Mucosa of rectum (tissue), 2 donors: ENCODE results near the gene SLC2A8.

ENCODE experiments used
- H3K27ac ChIP-seq, 2 donors: one replicate each; pipeline ENCODE4 v1.7.0; 2013; ENCODE audit warnings: inconsistent platforms in 2 of 2, low read depth in 2 of 2, low read length in 2 of 2
- H3K27me3 ChIP-seq, 2 donors: one replicate each; pipeline ENCODE4 v1.7.0; 2013; ENCODE audit warnings: low read length in 2 of 2; ENCODE audit not compliant: control insufficient read depth in 2 of 2, insufficient read depth in 2 of 2
- H3K36me3 ChIP-seq, 2 donors: one replicate each; pipeline ENCODE4 v1.7.0; 2013; ENCODE audit warnings: low read length in 2 of 2; ENCODE audit not compliant: control insufficient read depth in 2 of 2, insufficient read depth in 2 of 2
- H3K4me1 ChIP-seq, 2 donors: one replicate each; pipeline ENCODE4 v1.7.0; 2013; ENCODE audit warnings: low read length in 2 of 2, mild to moderate bottlenecking in 1 of 2; ENCODE audit not compliant: control insufficient read depth in 2 of 2, insufficient read depth in 2 of 2
- H3K4me3 ChIP-seq, 2 donors: one replicate each; pipeline ENCODE4 v1.7.0; 2013; ENCODE audit warnings: low read length in 2 of 2
- H3K9ac ChIP-seq, 2 donors: one replicate each; pipeline ENCODE4 v1.7.0; 2013; ENCODE audit warnings: low read length in 2 of 2, low read depth in 1 of 2, mild to moderate bottlenecking in 1 of 2
- H3K9me3 ChIP-seq, 2 donors: one replicate each; pipeline ENCODE4 v1.7.0; 2013; ENCODE audit warnings: low read length in 2 of 2; ENCODE audit not compliant: control insufficient read depth in 2 of 2
- donor health status: healthy.
- donor health status: Normal muscosa, but diverticular disease.

The SLC2A8 gene

GRCh38 chr9:127360829-127361228, 36.1 kb upstream of the SLC2A8 start:
- Histone ChIP-seq H3K36me3 (no peaks in the 10 kb centered on the region), H3K27ac (peak overlapping the region in 1 of 2 donors; percentile 49), H3K9ac (peak overlapping the region in 1 of 2 donors; percentile 55), H3K9me3 (no peaks in the 10 kb centered on the region), H3K27me3 (no peaks in the 10 kb centered on the region), H3K4me3 (no peak overlapping the region), H3K4me1 (peaks cover 7 to 15% of the 10 kb centered on the region in 2 donors)

- Histone ChIP-seq H3K36me3 (no peaks in the 10 kb centered on the region), H3K27me3 (no peaks in the 10 kb centered on the region), H3K9ac (peak overlapping the region; percentile 17 to 55), H3K4me3 (peak overlapping the region; percentile 44 to 54), H3K4me1 (peaks cover 7 to 15% of the 10 kb centered on the region in 2 donors), H3K27ac (peak overlapping the region; percentile 49 to 77), H3K9me3 (no peaks in the 10 kb centered on the region)
Observed at GRCh38 chr9:127361561-127361960, 35.4 kb upstream of the SLC2A8 start.

- H3K4me3 ChIP-seq: no peak overlapping the region
- H3K27ac ChIP-seq: no peak overlapping the region
- peaks cover 7 to 15% of the 10 kb centered on the region in 2 donors for H3K4me1 ChIP-seq
- H3K9ac ChIP-seq: no peak overlapping the region
- H3K9me3 ChIP-seq: no peaks in the 10 kb centered on the region
- H3K36me3 ChIP-seq: no peaks in the 10 kb centered on the region
- no peaks in the 10 kb centered on the region for H3K27me3 ChIP-seq
Observed at GRCh38 chr9:127362829-127363228, 34.1 kb upstream of the SLC2A8 start.

- no peak overlapping the region for H3K27ac ChIP-seq
- H3K4me1 ChIP-seq: peaks cover 7 to 15% of the 10 kb centered on the region in 2 donors
- no peaks in the 10 kb centered on the region for H3K27me3 ChIP-seq
- H3K9ac ChIP-seq: no peak overlapping the region
- H3K4me3 ChIP-seq: no peak overlapping the region
- H3K9me3 ChIP-seq: no peaks in the 10 kb centered on the region
- H3K36me3 ChIP-seq: no peaks in the 10 kb centered on the region
Observed at GRCh38 chr9:127365461-127365860, 31.5 kb upstream of the SLC2A8 start.

- Histone ChIP-seq H3K36me3 (no peaks in the 10 kb centered on the region), H3K9me3 (no peaks in the 10 kb centered on the region), H3K27ac (no peak overlapping the region), H3K4me3 (no peak overlapping the region), H3K9ac (no peak overlapping the region), H3K27me3 (no peaks in the 10 kb centered on the region), H3K4me1 (peaks cover 3 to 8% of the 10 kb centered on the region in 2 donors)
Observed at GRCh38 chr9:127366594-127366993, 30.4 kb upstream of the SLC2A8 start.

GRCh38 chr9:127368852-127369402, 28.0 kb upstream of the SLC2A8 start:
- no peaks in the 10 kb centered on the region for H3K27me3 ChIP-seq
- H3K9me3 ChIP-seq: no peaks in the 10 kb centered on the region
- no peak overlapping the region for H3K4me3 ChIP-seq
- H3K9ac ChIP-seq: no peak overlapping the region
- H3K36me3 ChIP-seq: no peaks in the 10 kb centered on the region
- no peak overlapping the region for H3K27ac ChIP-seq
- H3K4me1 ChIP-seq: no peaks in the 10 kb centered on the region

GRCh38 chr9:127369428-127369827, 27.5 kb upstream of the SLC2A8 start:
- no peak overlapping the region for H3K27ac ChIP-seq
- H3K4me1 ChIP-seq: no peaks in the 10 kb centered on the region
- H3K36me3 ChIP-seq: no peaks in the 10 kb centered on the region
- no peaks in the 10 kb centered on the region for H3K27me3 ChIP-seq
- no peak overlapping the region for H3K9ac ChIP-seq
- H3K9me3 ChIP-seq: no peaks in the 10 kb centered on the region
- no peak overlapping the region for H3K4me3 ChIP-seq

- H3K36me3 ChIP-seq: no peaks in the 10 kb centered on the region
- no peak overlapping the region for H3K9ac ChIP-seq
- H3K27me3 ChIP-seq: no peaks in the 10 kb centered on the region
- H3K4me3 ChIP-seq: no peak overlapping the region
- H3K27ac ChIP-seq: no peak overlapping the region
- no peaks in the 10 kb centered on the region for H3K9me3 ChIP-seq
- H3K4me1 ChIP-seq: no peaks in the 10 kb centered on the region
Observed at GRCh38 chr9:127370147-127370579, 26.8 kb upstream of the SLC2A8 start.

GRCh38 chr9:127370672-127371648, 26.0 kb upstream of the SLC2A8 start:
- Histone ChIP-seq H3K9me3 (no peaks in the 10 kb centered on the region), H3K4me1 (no peaks in the 10 kb centered on the region), H3K27me3 (no peaks in the 10 kb centered on the region), H3K4me3 (no peak overlapping the region), H3K36me3 (no peaks in the 10 kb centered on the region), H3K9ac (no peak overlapping the region), H3K27ac (no peak overlapping the region)

- Histone ChIP-seq H3K4me3 (no peak overlapping the region), H3K4me1 (no peaks in the 10 kb centered on the region), H3K9me3 (peaks cover 2 to 5% of the 10 kb centered on the region in 2 donors), H3K27me3 (no peaks in the 10 kb centered on the region), H3K27ac (no peak overlapping the region), H3K36me3 (no peaks in the 10 kb centered on the region), H3K9ac (no peak overlapping the region)
Observed at GRCh38 chr9:127380479-127380878, 16.5 kb upstream of the SLC2A8 start.
